ENCODE data around the gene MRFAP1L1.
A peak's percentile ranks its signal among the peaks of the same experiment; 100 is the strongest.
"Not testable (repeated sequence)": the region's sequence is repeated elsewhere in the genome, so short reads cannot be mapped to it uniquely, and the experiment has no call there.

Gene MRFAP1L1

GRCh38 chr4:6734165-6734786, 24.6 kb upstream of the MRFAP1L1 start:
- FAIRE-seq (no peak), DNase-seq (ENCODE audit: insufficient read length, low spot score) (no peak)

- no peak for FAIRE-seq
- no peak for DNase-seq (ENCODE audit: insufficient read length, low spot score)
Measured at GRCh38 chr4:6733358-6734164, 23.9 kb upstream of the MRFAP1L1 start.

- DNase-seq (ENCODE audit: insufficient read length, low spot score) = peak; percentile 36
- no peak for FAIRE-seq
Measured at GRCh38 chr4:6732441-6733357, 23.0 kb upstream of the MRFAP1L1 start.

GRCh38 chr4:6731780-6732179, 22.1 kb upstream of the MRFAP1L1 start:
- FAIRE-seq (no peak), DNase-seq (ENCODE audit: insufficient read length, low spot score) (no peak)

- FAIRE-seq (no peak), DNase-seq (ENCODE audit: insufficient read length, low spot score) (no peak)
Measured at GRCh38 chr4:6731318-6731675, 21.6 kb upstream of the MRFAP1L1 start.

- DNase-seq (ENCODE audit: insufficient read length, low spot score) (no peak), FAIRE-seq (no peak)
Measured at GRCh38 chr4:6730603-6731317, 21.1 kb upstream of the MRFAP1L1 start.

GRCh38 chr4:6728320-6729029, 18.8 kb upstream of the MRFAP1L1 start:
- DNase-seq (ENCODE audit: insufficient read length, low spot score) (no peak), FAIRE-seq (no peak)

GRCh38 chr4:6727943-6728250, 18.2 kb upstream of the MRFAP1L1 start:
- DNase-seq (ENCODE audit: insufficient read length, low spot score) (no peak), FAIRE-seq (no peak)

- no peak for FAIRE-seq
- DNase-seq (ENCODE audit: insufficient read length, low spot score) = no peak
Measured at GRCh38 chr4:6727081-6727942, 17.6 kb upstream of the MRFAP1L1 start.

- not testable (repeated sequence) for DNase-seq (ENCODE audit: insufficient read length, low spot score)
- FAIRE-seq = peak; percentile 99
Measured at GRCh38 chr4:6725427-6725961, 15.8 kb upstream of the MRFAP1L1 start.

GRCh38 chr4:6724421-6725111, 14.9 kb upstream of the MRFAP1L1 start:
- DNase-seq (ENCODE audit: insufficient read length, low spot score) (no peak), FAIRE-seq (no peak)

GRCh38 chr4:6723851-6724250, 14.2 kb upstream of the MRFAP1L1 start:
- FAIRE-seq (no peak), DNase-seq (ENCODE audit: insufficient read length, low spot score) (no peak)

GRCh38 chr4:6722891-6723290, 13.2 kb upstream of the MRFAP1L1 start:
- DNase-seq (ENCODE audit: insufficient read length, low spot score) (no peak), FAIRE-seq (no peak)

- no peak for FAIRE-seq
- no peak for DNase-seq (ENCODE audit: insufficient read length, low spot score)
Measured at GRCh38 chr4:6721121-6721520, 11.5 kb upstream of the MRFAP1L1 start.

- FAIRE-seq (peak; percentile 23), DNase-seq (ENCODE audit: insufficient read length, low spot score) (peak; percentile 90)
Measured at GRCh38 chr4:6720202-6720699, 10.6 kb upstream of the MRFAP1L1 start.

GRCh38 chr4:6719611-6720179, 10.0 kb upstream of the MRFAP1L1 start:
- FAIRE-seq (no peak), DNase-seq (ENCODE audit: insufficient read length, low spot score) (no peak)

- no peak for DNase-seq (ENCODE audit: insufficient read length, low spot score)
- no peak for FAIRE-seq
Measured at GRCh38 chr4:6718932-6719610, 9.4 kb upstream of the MRFAP1L1 start.
